Kidney tubule cell (primary cell): ENCODE results near the gene NAA15.
A peak's percentile ranks its signal among the peaks of the same experiment; 100 is the strongest.
"Not testable (repeated sequence)": the region's sequence is repeated elsewhere in the genome, so short reads cannot be mapped to it uniquely, and the experiment has no call there.

ENCODE experiments used
- DNase-seq: peaks from one replicate; pipeline ENCODE4 v3.0.0-alpha.2; 2018; ENCODE audit warnings: low spot score

Gene NAA15

GRCh38 chr4:139361301-139361700, 60.0 kb downstream of the NAA15 start:
- DNase-seq = no peak

- DNase-seq = no peak
These were observed 66.3 kb downstream of the NAA15 start for GRCh38 chr4:139367421-139368090.

GRCh38 chr4:139368998-139369397, 67.7 kb downstream of the NAA15 start:
- DNase-seq = no peak

- DNase-seq = no peak
These were observed 72.9 kb downstream of the NAA15 start for GRCh38 chr4:139374251-139374650.

GRCh38 chr4:139386421-139386820, 85.1 kb downstream of the NAA15 start:
- DNase-seq = no peak

- no peak for DNase-seq
These were observed 87.8 kb downstream of the NAA15 start for GRCh38 chr4:139389102-139389501.

GRCh38 chr4:139389991-139390390, 88.7 kb downstream of the NAA15 start:
- no peak for DNase-seq

- DNase-seq = no peak
These were observed 90.4 kb downstream of the NAA15 start for GRCh38 chr4:139391731-139392130.

- DNase-seq = no peak
These were observed 91.5 kb downstream of the NAA15 start for GRCh38 chr4:139392797-139393196.

GRCh38 chr4:139401368-139401767, 100.1 kb downstream of the NAA15 start:
- DNase-seq = no peak

- DNase-seq = no peak
These were observed 101.1 kb downstream of the NAA15 start for GRCh38 chr4:139402436-139402835.

- no peak for DNase-seq
These were observed 102.2 kb downstream of the NAA15 start for GRCh38 chr4:139403462-139403861.

- DNase-seq = no peak
These were observed 109.0 kb downstream of the NAA15 start for GRCh38 chr4:139410312-139410711.

- DNase-seq = not testable (repeated sequence)
These were observed 113.4 kb downstream of the NAA15 start for GRCh38 chr4:139414671-139415210.

- DNase-seq = peak; percentile 51
These were observed 114.9 kb downstream of the NAA15 start for GRCh38 chr4:139416073-139416673.

- peak; percentile 39 for DNase-seq
These were observed 118.1 kb downstream of the NAA15 start for GRCh38 chr4:139419388-139419914.

GRCh38 chr4:139420652-139421051, 119.3 kb downstream of the NAA15 start:
- DNase-seq = no peak

GRCh38 chr4:139436122-139436521, 134.8 kb downstream of the NAA15 start:
- no peak for DNase-seq

- DNase-seq = peak; percentile 16
These were observed 136.8 kb downstream of the NAA15 start for GRCh38 chr4:139438141-139438540.

- no peak for DNase-seq
These were observed 139.7 kb downstream of the NAA15 start for GRCh38 chr4:139441029-139441428.

- no peak for DNase-seq
These were observed 142.4 kb downstream of the NAA15 start for GRCh38 chr4:139443661-139444060.

- not testable (repeated sequence) for DNase-seq
These were observed 143.6 kb downstream of the NAA15 start for GRCh38 chr4:139444881-139445280.

GRCh38 chr4:139447078-139447477, 145.8 kb downstream of the NAA15 start:
- DNase-seq = not testable (repeated sequence)
